Activated gamma-delta T cell (primary cell): ENCODE measurements around the gene RORB.
"Not testable (repeated sequence)": the region's sequence is repeated elsewhere in the genome, so short reads cannot be mapped to it uniquely, and the experiment has no call there.

Source experiments
- DNase-seq: peaks from one replicate; lab custom pipeline; 2025; lab: John Stamatoyannopoulos, UW

RORB gene

DNA sequence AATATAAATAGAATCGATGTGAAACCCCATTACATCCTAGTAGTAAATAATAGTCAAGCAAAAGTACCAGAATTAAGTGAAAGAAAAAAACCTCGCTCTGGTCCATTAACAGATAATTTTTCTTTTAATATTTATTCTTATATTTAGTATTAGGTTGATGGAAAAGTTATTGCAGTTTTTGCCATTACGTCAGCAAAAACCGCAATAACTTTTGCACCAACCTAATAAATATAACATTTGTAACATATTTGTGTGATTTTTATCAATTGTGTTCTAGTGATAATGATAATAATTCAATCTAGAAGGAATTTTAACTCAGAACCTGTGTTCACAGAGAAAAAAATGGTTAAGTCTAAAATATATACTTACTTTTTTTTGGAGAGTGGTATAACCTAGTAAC lies 16.1 kb downstream of the RORB start:
- DNase-seq = no peak

DNA sequence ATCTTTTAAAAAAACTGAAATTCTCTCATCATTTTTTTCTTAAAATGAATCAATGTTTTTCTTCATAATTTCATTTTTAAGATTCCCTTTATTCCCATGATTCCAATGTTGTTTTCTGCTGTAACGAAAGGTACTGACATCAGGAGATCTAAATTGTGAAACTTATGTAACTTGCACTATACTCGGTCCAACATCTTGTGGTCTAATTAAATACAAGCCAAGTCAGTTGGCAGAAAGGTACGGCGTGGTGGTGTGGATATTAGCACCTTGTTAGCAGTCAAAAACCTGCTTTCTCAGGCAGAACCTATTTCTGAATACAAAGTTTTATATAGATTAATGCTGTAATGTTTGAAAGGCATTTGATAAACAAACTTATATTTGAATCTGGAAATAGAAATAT lies 20.1 kb downstream of the RORB start:
- DNase-seq = no peak

- DNase-seq = no peak
Measured at GRCh38 chr9:74519419-74519818, 22.3 kb downstream of the RORB start.

DNA sequence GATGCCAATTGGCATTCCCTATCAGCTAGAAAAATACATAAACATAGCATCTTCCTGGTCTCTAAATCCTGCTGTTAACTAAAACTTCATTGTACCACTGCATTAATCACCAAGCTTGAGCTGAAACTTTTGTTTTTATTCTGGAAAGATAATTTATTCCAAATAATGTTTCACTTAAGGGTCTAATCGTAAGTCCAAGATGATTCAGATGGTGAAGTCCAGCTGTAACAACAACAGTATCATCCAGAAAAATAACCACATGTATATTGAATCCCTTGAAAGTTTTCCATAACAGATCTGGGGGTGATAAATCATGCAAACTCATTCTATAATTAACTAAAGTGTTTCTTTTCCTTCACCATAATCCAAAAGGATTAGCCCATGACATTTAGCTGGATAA lies 23.9 kb downstream of the RORB start:
- no peak for DNase-seq

GRCh38 chr9:74524289-74524688 lies 27.2 kb downstream of the RORB start:
- no peak for DNase-seq

DNA sequence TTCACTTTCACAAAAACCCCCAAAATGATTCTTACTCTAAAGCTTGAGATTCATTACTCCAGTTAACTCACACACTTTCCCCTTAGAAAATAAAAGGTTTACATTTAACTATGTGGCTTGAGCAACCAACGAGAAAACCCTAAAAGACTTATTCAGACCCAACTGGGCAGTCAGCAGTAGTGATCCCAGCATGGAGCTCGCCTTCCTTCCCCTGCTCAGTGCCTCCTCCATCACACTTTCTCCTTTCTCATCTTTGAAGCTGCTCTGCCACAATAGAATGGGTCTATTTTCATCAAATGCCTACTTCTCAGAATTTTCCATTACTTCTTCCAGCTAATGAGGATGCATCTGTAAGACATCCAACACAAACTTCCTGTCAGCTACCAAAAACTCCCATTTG lies 29.1 kb downstream of the RORB start:
- no peak for DNase-seq

DNA sequence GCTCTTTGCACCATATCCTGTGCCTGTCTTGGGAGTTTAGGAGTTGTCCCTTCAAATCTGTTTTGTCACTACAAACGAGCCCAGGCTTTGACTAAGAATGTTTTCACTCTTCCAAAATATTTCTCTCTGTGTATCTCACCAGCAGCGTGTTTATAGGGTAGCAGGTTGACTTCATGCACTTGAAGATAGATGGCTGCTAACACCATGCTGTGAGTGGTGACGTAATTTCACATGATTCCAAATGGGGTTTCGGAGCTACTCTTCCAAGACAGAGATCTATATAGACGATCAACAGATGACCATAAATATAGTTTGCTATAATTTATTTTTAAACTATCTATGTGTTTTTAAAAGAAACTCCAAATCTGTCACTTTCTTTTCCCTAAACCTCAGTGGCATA lies 30.6 kb downstream of the RORB start:
- no peak for DNase-seq

DNA sequence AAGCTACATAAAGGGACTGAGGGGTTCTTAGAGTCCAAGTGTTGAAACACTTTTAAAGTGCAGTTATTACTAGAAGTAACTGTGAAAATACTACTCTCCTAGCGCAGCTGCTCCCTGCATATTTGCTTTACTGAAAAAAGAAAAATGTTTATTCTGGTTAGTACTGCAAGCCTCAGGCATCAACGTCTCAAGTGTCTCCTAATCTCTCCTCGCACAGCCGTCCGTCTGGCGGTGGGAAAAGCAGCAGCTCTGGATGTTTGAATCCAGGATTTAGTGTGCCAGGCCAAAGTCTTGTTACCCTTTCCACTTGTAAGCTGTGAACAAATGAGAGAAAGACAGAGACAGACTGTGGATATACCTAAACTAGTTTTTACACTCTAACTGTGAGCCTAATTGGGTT lies 31.1 kb downstream of the RORB start:
- no peak for DNase-seq

GRCh38 chr9:74530458-74530857 lies 33.3 kb downstream of the RORB start:
- DNase-seq = not testable (repeated sequence)

- no peak for DNase-seq
Measured at GRCh38 chr9:74533253-74533652, 36.1 kb downstream of the RORB start.

DNA sequence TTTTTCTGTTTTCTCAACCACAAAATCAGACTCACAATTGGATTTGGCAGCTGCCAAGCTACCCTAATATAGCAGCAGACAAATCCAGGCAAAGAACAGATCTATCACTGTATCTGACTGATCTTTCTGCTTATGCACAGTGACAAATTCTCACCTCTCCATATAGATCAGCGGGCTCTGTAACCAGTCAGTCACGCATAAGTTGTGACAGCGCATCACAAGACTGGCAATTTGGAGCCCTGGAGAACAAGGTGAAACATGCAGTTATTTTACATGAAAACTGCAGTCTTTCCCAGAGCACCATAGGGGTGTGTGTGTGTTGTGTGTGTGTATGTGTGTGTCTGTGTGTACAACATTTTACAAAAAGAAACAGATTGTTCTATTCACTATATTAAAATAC lies 37.7 kb downstream of the RORB start:
- no peak for DNase-seq

GRCh38 chr9:74543145-74543544 lies 46.0 kb downstream of the RORB start:
- DNase-seq = no peak

GRCh38 chr9:74551266-74551665 lies 54.1 kb downstream of the RORB start:
- DNase-seq = no peak

GRCh38 chr9:74554751-74555419 lies 57.8 kb downstream of the RORB start:
- DNase-seq = no peak

- DNase-seq = no peak
Measured at GRCh38 chr9:74555565-74555964, 58.4 kb downstream of the RORB start.

GRCh38 chr9:74556685-74557084 lies 59.5 kb downstream of the RORB start:
- no peak for DNase-seq

DNA sequence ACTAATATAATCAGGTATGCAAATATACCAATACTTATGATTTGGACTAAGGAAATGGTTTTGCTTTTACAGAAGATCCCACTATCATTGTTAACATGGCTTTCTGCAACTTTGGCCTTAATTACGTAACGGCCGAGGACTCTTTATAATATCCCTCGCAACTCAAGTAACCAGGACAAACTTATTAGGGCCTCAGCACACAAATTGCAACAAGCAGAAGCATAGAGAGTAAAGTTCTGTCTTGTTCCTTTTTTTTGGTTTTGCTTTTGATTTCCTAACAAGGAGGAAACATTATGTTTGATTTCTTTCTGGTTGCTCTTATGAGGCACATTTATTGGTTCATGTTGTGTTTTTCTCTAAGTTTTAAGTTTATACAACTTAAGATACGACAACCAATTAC lies 60.4 kb downstream of the RORB start:
- no peak for DNase-seq

DNA sequence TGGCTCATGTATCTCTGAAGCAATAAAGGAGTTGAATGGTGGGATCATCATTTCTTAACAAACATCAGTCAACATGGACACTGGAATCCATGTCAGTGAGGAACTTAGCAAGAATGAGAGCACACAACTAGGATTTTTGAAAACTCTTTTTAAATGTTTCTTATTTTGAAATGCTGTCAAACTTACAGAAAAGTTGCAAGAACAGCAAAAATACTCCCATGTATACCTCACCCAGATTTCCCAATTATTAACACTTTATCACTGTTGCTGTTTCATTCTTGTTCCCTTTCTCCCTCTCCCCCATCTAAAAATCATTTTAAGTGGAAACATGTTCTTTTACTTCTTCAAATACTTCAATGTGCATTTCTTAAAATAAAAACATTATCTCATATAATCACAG lies 65.5 kb downstream of the RORB start:
- no peak for DNase-seq

GRCh38 chr9:74570879-74571512 lies 73.9 kb downstream of the RORB start:
- no peak for DNase-seq

GRCh38 chr9:74573640-74574191 lies 76.6 kb downstream of the RORB start:
- no peak for DNase-seq

GRCh38 chr9:74576176-74576575 lies 79.0 kb downstream of the RORB start:
- DNase-seq = no peak

- no peak for DNase-seq
Measured at GRCh38 chr9:74577956-74578355, 80.8 kb downstream of the RORB start.

GRCh38 chr9:74589576-74589975 lies 92.4 kb downstream of the RORB start:
- DNase-seq = no peak

- no peak for DNase-seq
Measured at GRCh38 chr9:74595286-74595685, 98.2 kb downstream of the RORB start.
